SK-N-SH (cell line): Measurements from ENCODE around the gene FAM163A. TPM values are rescaled to one million over a fixed set of nuclear protein-coding genes. Genes with fewer than 3 reads are reported as not detected.
A peak's percentile ranks its signal among the peaks of the same experiment; 100 is the strongest.

Source experiments
- CTCF ChIA-PET: fragments of 300-600, 350-600 bp; formaldehyde crosslinking; extraction: SDS; loops from one replicate; lab custom pipeline; 2021; lab: Yijun Ruan, JAX
- POLR2A ChIA-PET: fragments of 350-600 bp; sonication (Branson Sonifier 250); formaldehyde crosslinking; extraction: SDS; loops from one replicate; lab custom pipeline; 2020; ENCODE audit warnings: antibody characterized with exemption, inconsistent platforms; lab: Yijun Ruan, JAX
- DNase-seq: peaks from one replicate; pipeline ENCODE4 v3.0.0; 2012
- H2AFZ ChIP-seq: fragments of 200-600 bp; sonication (generic); 2 replicates; pipeline ENCODE4 v1.8.1; 2016; ENCODE audit warnings: antibody characterized with exemption, mild to moderate bottlenecking, low read depth
- H3F3A ChIP-seq: fragments of 200-600 bp; sonication (generic); replicated peaks from 2 replicates; pipeline ENCODE3; 2016; ENCODE audit warnings: antibody characterized with exemption, mild to moderate bottlenecking; ENCODE audit not compliant: insufficient read depth
- H3K27ac ChIP-seq, 2 experiments: fragments of 200-500 bp in 1 of 2; fragments of 200-600 bp in 1 of 2; sonication (Bioruptor generic) in 1 of 2; sonication (generic), shearing (Covaris generic) in 1 of 2; 2 replicates each; pipeline versions ENCODE4 v1.5.1 to v1.6.1; 2014 to 2016; ENCODE audit warnings: low read depth in 2 of 2, inconsistent platforms in 1 of 2, low read length in 1 of 2, mild to moderate bottlenecking in 1 of 2, mixed read lengths in 1 of 2
- H3K27me3 ChIP-seq: fragments of 200-600 bp; sonication (generic), shearing (Covaris generic); 2 replicates; pipeline ENCODE4 v1.6.1; 2016; ENCODE audit warnings: mixed run types; ENCODE audit not compliant: insufficient read depth
- H3K36me3 ChIP-seq, 2 experiments: fragments of 200-500 bp in 1 of 2; fragments of 200-600 bp in 1 of 2; sonication (Bioruptor generic) in 1 of 2; sonication (generic) in 1 of 2; replicated peaks in 1 of 2; 2 replicates each; pipeline versions ENCODE3 to v1.5.1; 2014 to 2016; ENCODE audit warnings: low read length in 1 of 2, mild to moderate bottlenecking in 1 of 2; ENCODE audit not compliant: insufficient read depth in 2 of 2, control insufficient read depth in 1 of 2
- H3K4me1 ChIP-seq, 2 experiments: fragments of 200-500 bp in 1 of 2; fragments of 200-600 bp in 1 of 2; sonication (Bioruptor generic) in 1 of 2; sonication (generic), shearing (Covaris generic) in 1 of 2; 2 replicates each; pipeline versions ENCODE4 v1.5.1 to v1.6.1; 2014 to 2016; ENCODE audit warnings: low read depth in 1 of 2, low read length in 1 of 2, mixed run types in 1 of 2; ENCODE audit not compliant: insufficient read depth in 2 of 2, control insufficient read depth in 1 of 2
- H3K4me2 ChIP-seq: fragments of 200-600 bp; sonication (generic), shearing (Covaris generic); 2 replicates; pipeline ENCODE4 v1.6.1; 2017; ENCODE audit warnings: mixed run types
- H3K4me3 ChIP-seq, 2 experiments: fragments of 200-500 bp in 1 of 2; fragments of 200-600 bp in 1 of 2; sonication (Bioruptor generic) in 1 of 2; sonication (generic), shearing (Covaris generic) in 1 of 2; 2 replicates each; pipeline versions ENCODE4 v1.5.1 to v1.8.1; 2014 to 2016; ENCODE audit warnings: low read depth in 2 of 2, inconsistent platforms in 1 of 2, low read length in 1 of 2, mild to moderate bottlenecking in 1 of 2, mixed read lengths in 1 of 2, moderate library complexity in 1 of 2
- H3K79me2 ChIP-seq: fragments of 200-600 bp; sonication (generic); 2 replicates; pipeline ENCODE4 v1.8.1; 2017; ENCODE audit warnings: mild to moderate bottlenecking; ENCODE audit not compliant: insufficient read depth
- H3K9ac ChIP-seq: fragments of 200-600 bp; sonication (generic); 2 replicates; pipeline ENCODE4 v1.6.1; 2017; ENCODE audit warnings: mixed run types
- H3K9me2 ChIP-seq: fragments of 200-600 bp; sonication (generic); 2 replicates; pipeline ENCODE4 v1.6.1; 2017; ENCODE audit warnings: mixed run types
- H3K9me3 ChIP-seq: fragments of 200-600 bp; sonication (generic); 2 replicates; pipeline ENCODE4 v1.6.1; 2017; ENCODE audit warnings: mixed run types, mild to moderate bottlenecking, moderate library complexity
- H4K20me1 ChIP-seq: fragments of 200-600 bp; sonication (generic); 2 replicates; pipeline ENCODE4 v1.6.1; 2017; ENCODE audit warnings: mild to moderate bottlenecking, mixed run types; ENCODE audit not compliant: insufficient read depth
- ELF1 ChIP-seq: IDR thresholded peaks from 2 replicates; pipeline ENCODE4 v1.4.0; 2012
- FOSL2 ChIP-seq: IDR thresholded peaks from 2 replicates; pipeline ENCODE4 v1.4.0; 2012; ENCODE audit warnings: low read depth, mild to moderate bottlenecking, moderate library complexity, borderline replicate concordance
- FOXM1 ChIP-seq: IDR thresholded peaks from 2 replicates; pipeline ENCODE4 v1.4.0; 2012; ENCODE audit warnings: low read depth, mild to moderate bottlenecking
- GATA2 ChIP-seq: sonication (generic); formaldehyde crosslinking; IDR thresholded peaks from 2 replicates; pipeline ENCODE4 v1.5.0; 2020; ENCODE audit warnings: mild to moderate bottlenecking, missing genetic modification reagents
- MEF2A ChIP-seq: IDR thresholded peaks from 2 replicates; pipeline ENCODE4 v1.4.0; 2012; ENCODE audit warnings: low read depth, borderline replicate concordance
- NFIC ChIP-seq: IDR thresholded peaks from 2 replicates; pipeline ENCODE4 v1.4.0; 2012; ENCODE audit warnings: borderline replicate concordance
- NRF1 ChIP-seq: IDR thresholded peaks from 2 replicates; pipeline ENCODE4 v1.6.1; 2012; ENCODE audit warnings: low read depth, mild to moderate bottlenecking, low read length
- RAD21 ChIP-seq: IDR thresholded peaks from 2 replicates; pipeline ENCODE4 v1.6.1; 2012; ENCODE audit warnings: mild to moderate bottlenecking, low read length
- RFX5 ChIP-seq: IDR thresholded peaks from 2 replicates; pipeline ENCODE4 v1.6.1; 2012; ENCODE audit warnings: mild to moderate bottlenecking, improper control_type of control experiment, low read length
- RXRA ChIP-seq: IDR thresholded peaks from 2 replicates; pipeline ENCODE4 v1.4.0; 2012; ENCODE audit warnings: low read depth, mild to moderate bottlenecking, borderline replicate concordance
- TAF1 ChIP-seq: IDR thresholded peaks from 2 replicates; pipeline ENCODE4 v1.6.1; 2012; ENCODE audit warnings: low read depth, mild to moderate bottlenecking, low read length, moderate library complexity, borderline replicate concordance
- YY1 ChIP-seq: IDR thresholded peaks from 2 replicates; pipeline ENCODE4 v1.4.0; 2012; ENCODE audit warnings: low read depth, mild to moderate bottlenecking
- WGBS: methylation state at CpG from one replicate; pipeline ENCODE4 v1.1.6; 2017; ENCODE audit warnings: low lambda C conversion rate; 5-methylcytosine and 5-hydroxymethylcytosine counted together
- polyA plus RNA-seq, 3 experiments: library from polyadenylated mRNA; depleted of rRNA; stranded (reverse); fragments of >200 nt; gene quantifications; 2 replicates each; pipeline ENCODE4 v1.2.3, GENCODE V29; 2012
- TF ChIP-seq, protein P1 (sequence below): IDR thresholded peaks from 2 replicates; pipeline ENCODE4 v1.4.0; 2012; ENCODE audit warnings: low read depth
- TF ChIP-seq, protein P2 (sequence below): IDR thresholded peaks from 2 replicates; pipeline ENCODE4; 2012
- TF ChIP-seq, protein P3 (sequence below): fragments of 150-350 bp; IDR thresholded peaks from 2 replicates; pipeline ENCODE4 v1.6.1; 2017; ENCODE audit warnings: antibody characterized with exemption, low read length, low read depth, borderline replicate concordance
- TF ChIP-seq, protein P4 (sequence below): fragments of 150-350 bp; IDR thresholded peaks from 2 replicates; pipeline ENCODE4 v1.6.1; 2016; ENCODE audit warnings: mild to moderate bottlenecking, low read depth, low read length

FAM163A gene
- polyA plus RNA-seq, 1 of the 3 experiments (the other 2 are of a cell fraction): 0.43 TPM

DNA sequence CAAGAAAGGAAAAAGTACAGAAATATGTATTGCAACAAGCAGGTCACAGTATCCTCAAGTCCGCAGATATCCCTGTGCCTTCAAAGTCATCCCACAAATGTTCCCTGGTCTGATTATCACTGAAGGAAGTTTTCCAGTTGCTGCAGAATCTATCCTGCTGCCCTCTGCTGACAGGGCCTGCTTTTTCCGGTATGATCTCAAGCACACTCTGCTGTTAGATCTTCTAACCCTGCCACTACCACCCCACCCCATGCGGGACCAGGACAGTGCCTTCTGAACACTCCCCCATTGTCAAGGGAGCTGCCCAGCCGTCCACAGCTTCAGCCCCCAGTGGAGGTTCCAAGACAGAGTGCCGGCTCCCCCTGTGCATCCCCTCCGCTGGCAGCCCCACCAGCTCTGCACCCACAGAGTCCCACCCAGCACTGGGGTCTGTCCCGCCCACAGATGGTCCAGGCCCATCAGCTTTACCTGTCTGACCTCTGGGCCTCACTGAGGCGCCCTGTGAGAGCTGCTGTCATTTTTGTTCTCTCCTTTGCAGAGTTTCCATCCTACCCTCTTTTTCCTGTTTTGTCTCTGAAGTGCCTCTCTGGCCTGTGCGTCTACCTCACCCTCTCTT, 27.9 kb downstream of the FAM163A start:
- no peak overlapping the region; a peak in 1 of 4 replicates for H3K4me3 ChIP-seq
- no peaks in the 10 kb centered on the region for H3K27me3 ChIP-seq
- 54% methylated on average over 8 of the region's 9 CpGs for WGBS
- H3K9me3 ChIP-seq: no peaks in the 10 kb centered on the region
- H2AFZ ChIP-seq: no peak overlapping the region
- peak overlapping the region in 1 of 2 experiments; percentile 56; a peak in 1 of 4 replicates for H3K27ac ChIP-seq
- no peak for DNase-seq
- no peaks in the 10 kb centered on the region for H4K20me1 ChIP-seq
- no peaks in the 10 kb centered on the region for H3K36me3 ChIP-seq
- no peaks in the 10 kb centered on the region for H3K9me2 ChIP-seq
- no peak overlapping the region for H3K9ac ChIP-seq
- TF ChIP-seq RFX5 (no peak), GATA2 (CRISPR knock-in tag) (no peak), NFIC (no peak), RXRA (no peak), YY1 (no peak), MEF2A (no peak), NRF1 (no peak), ELF1 (no peak), TAF1 (no peak), FOXM1 (no peak), RAD21 (no peak), FOSL2 (no peak)
- TF ChIP-seq, protein P1, sequence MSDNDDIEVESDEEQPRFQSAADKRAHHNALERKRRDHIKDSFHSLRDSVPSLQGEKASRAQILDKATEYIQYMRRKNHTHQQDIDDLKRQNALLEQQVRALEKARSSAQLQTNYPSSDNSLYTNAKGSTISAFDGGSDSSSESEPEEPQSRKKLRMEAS: no peak
- TF ChIP-seq, protein P2, sequence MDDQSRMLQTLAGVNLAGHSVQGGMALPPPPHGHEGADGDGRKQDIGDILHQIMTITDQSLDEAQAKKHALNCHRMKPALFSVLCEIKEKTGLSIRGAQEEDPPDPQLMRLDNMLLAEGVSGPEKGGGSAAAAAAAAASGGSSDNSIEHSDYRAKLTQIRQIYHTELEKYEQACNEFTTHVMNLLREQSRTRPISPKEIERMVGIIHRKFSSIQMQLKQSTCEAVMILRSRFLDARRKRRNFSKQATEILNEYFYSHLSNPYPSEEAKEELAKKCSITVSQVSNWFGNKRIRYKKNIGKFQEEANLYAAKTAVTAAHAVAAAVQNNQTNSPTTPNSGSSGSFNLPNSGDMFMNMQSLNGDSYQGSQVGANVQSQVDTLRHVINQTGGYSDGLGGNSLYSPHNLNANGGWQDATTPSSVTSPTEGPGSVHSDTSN: no peak
- TF ChIP-seq, protein P3, sequence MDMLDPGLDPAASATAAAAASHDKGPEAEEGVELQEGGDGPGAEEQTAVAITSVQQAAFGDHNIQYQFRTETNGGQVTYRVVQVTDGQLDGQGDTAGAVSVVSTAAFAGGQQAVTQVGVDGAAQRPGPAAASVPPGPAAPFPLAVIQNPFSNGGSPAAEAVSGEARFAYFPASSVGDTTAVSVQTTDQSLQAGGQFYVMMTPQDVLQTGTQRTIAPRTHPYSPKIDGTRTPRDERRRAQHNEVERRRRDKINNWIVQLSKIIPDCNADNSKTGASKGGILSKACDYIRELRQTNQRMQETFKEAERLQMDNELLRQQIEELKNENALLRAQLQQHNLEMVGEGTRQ: no peak
- TF ChIP-seq, protein P4, sequence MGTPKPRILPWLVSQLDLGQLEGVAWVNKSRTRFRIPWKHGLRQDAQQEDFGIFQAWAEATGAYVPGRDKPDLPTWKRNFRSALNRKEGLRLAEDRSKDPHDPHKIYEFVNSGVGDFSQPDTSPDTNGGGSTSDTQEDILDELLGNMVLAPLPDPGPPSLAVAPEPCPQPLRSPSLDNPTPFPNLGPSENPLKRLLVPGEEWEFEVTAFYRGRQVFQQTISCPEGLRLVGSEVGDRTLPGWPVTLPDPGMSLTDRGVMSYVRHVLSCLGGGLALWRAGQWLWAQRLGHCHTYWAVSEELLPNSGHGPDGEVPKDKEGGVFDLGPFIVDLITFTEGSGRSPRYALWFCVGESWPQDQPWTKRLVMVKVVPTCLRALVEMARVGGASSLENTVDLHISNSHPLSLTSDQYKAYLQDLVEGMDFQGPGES: no peak
- TF ChIP-seq, all 33 proteins: peak for 0
- ChIA-PET CTCF (interaction anchor here (0.8 to 2.9 kb wide), 7 partner anchors 8 to 64 kb away, joined by 3 to 19 read pairs (median 6); no protein-coding TSS in a partner anchor), POLR2A (no interaction called here)
- Histone ChIP-seq H3K4me2 (no peak overlapping the region), H3K4me1 (peaks cover 0 to 39% of the 10 kb centered on the region in 2 experiments; a peak in 2 of 4 replicates), H3K79me2 (no peaks in the 10 kb centered on the region), H3F3A (no peaks in the 10 kb centered on the region)
